ENCODE data around the gene AK4. TPM values are rescaled to one million over a fixed set of nuclear protein-coding genes. Genes with fewer than 3 reads are reported as not detected.

AK4 gene
- total and polyA plus RNA-seq, 2 of the 4 experiments (the other 2 are of a cell fraction) = 12.4 to 30.3 TPM

DNA sequence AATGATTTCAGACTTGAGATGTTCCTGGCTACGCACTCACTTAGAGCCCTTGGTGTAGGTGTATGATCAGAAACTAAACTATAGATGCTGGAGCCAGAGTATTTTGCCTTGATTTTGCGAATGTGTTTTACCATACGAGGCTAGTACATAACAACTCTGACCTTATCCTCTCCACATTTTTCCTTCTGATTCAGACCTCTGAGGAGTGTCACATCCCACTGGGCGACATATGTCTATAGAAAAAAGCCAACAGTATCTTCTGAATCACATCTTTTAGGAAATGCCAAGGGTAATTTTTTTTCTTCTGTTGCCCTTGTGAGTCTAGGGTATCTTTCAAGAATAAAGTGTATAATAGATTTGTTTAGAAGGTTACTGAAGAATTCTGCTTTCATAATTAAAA is 49.6 kb downstream of the AK4 start:
- Histone ChIP-seq H4K20me1 (ENCODE audit: insufficient read depth, low read length) (no peaks in the 10 kb centered on the region), H3K9ac (ENCODE audit: low read depth, low read length) (no peak overlapping the region), H3K23ac (ENCODE audit: low read depth, low read length) (no peak overlapping the region), H4K91ac (ENCODE audit: insufficient read depth, low read depth, low read length) (no peak overlapping the region), H2AFZ (replicated peaks; ENCODE audit: low read length, poor library complexity) (no peak overlapping the region), H3K4ac (ENCODE audit: low read depth, low read length) (no peak overlapping the region), H4K5ac (ENCODE audit: low read depth, low read length) (no peak overlapping the region), H3K27ac (ENCODE audit: insufficient read depth, low read length) (no peak overlapping the region), H3K79me1 (ENCODE audit: low read depth in 1 of 2, low read length in 2 of 2) (peaks cover 0 to 8% of the 10 kb centered on the region in 2 experiments; a peak in 2 of 4 replicates), H2AK9ac (replicated peaks; ENCODE audit: low read depth, low read length, poor library complexity) (no peak overlapping the region), H3K18ac (ENCODE audit: low read depth, low read length) (no peak overlapping the region), H2AK5ac (ENCODE audit: low read depth, low read length) (no peak overlapping the region), H2BK120ac (ENCODE audit: low read depth, low read length) (no peak overlapping the region), H4K8ac (ENCODE audit: low read depth in 2 of 2, low read length in 2 of 2) (no peak overlapping the region), H2BK5ac (ENCODE audit: low read depth, low read length, poor library complexity, severe bottlenecking) (no peak overlapping the region), H2BK20ac (ENCODE audit: low read depth, low read length) (no peak overlapping the region), H3K14ac (replicated peaks; ENCODE audit: low read depth, low read length) (no peak overlapping the region), H3K4me3 (ENCODE audit: insufficient read depth, low read depth, low read length) (no peak overlapping the region), H3K9me3 (ENCODE audit: control insufficient read depth, insufficient read depth, low read length) (no peaks in the 10 kb centered on the region), H3K9me1 (ENCODE audit: insufficient read depth, low read length) (no peaks in the 10 kb centered on the region), H3K27me3 (ENCODE audit: control insufficient read depth, insufficient read depth, low read length) (no peaks in the 10 kb centered on the region), H3K36me3 (ENCODE audit: control insufficient read depth, insufficient read depth, low read length) (no peaks in the 10 kb centered on the region), H2BK15ac (ENCODE audit: low read depth, low read length) (no peak overlapping the region), H3K56ac (ENCODE audit: extremely low read depth, insufficient read depth, low read length) (no peak overlapping the region), H3K4me2 (ENCODE audit: low read depth, low read length) (no peak overlapping the region), H3K4me1 (ENCODE audit: control insufficient read depth, insufficient read depth, low read length) (peaks cover 12% of the 10 kb centered on the region; the same call in 1 of the 2 replicates)
- in situ Hi-C loops (cut with MboI; ENCODE audit: low sequenced_read_pairs) = no loop called here
- CTCF ChIA-PET = no interaction called here
- intact Hi-C loops (cut with micrococcal nuclease) = loop anchor here (5.0 kb wide), 1 partner anchor 50 kb away; the partner anchor contains the start of gene AK4
- DNase-seq = no peak
- POLR2A ChIA-PET (ENCODE audit: unreplicated experiment) = no interaction called here
- ATAC-seq (ENCODE audit: low read depth) = peak; percentile 9; the same call in 1 of the 2 replicates
- TF ChIP-seq, protein P1, sequence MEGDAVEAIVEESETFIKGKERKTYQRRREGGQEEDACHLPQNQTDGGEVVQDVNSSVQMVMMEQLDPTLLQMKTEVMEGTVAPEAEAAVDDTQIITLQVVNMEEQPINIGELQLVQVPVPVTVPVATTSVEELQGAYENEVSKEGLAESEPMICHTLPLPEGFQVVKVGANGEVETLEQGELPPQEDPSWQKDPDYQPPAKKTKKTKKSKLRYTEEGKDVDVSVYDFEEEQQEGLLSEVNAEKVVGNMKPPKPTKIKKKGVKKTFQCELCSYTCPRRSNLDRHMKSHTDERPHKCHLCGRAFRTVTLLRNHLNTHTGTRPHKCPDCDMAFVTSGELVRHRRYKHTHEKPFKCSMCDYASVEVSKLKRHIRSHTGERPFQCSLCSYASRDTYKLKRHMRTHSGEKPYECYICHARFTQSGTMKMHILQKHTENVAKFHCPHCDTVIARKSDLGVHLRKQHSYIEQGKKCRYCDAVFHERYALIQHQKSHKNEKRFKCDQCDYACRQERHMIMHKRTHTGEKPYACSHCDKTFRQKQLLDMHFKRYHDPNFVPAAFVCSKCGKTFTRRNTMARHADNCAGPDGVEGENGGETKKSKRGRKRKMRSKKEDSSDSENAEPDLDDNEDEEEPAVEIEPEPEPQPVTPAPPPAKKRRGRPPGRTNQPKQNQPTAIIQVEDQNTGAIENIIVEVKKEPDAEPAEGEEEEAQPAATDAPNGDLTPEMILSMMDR (conservative IDR thresholded peaks at IDR 0.05; ENCODE audit: low read depth, low read length) = no peak
- TF ChIP-seq RFX5 (IDR thresholded peaks at IDR 0.05; ENCODE audit: low read depth, low read length) = no peak
- no peak for TF ChIP-seq MAFK (IDR thresholded peaks at IDR 0.05; ENCODE audit: low read depth, low read length)
- no peak for TF ChIP-seq MAZ (IDR thresholded peaks at IDR 0.05; ENCODE audit: borderline replicate concordance, low read depth, low read length)
- TF ChIP-seq POLR2A (IDR thresholded peaks at IDR 0.05; ENCODE audit: low read depth, low read length) = no peak
- TF ChIP-seq, protein P2, sequence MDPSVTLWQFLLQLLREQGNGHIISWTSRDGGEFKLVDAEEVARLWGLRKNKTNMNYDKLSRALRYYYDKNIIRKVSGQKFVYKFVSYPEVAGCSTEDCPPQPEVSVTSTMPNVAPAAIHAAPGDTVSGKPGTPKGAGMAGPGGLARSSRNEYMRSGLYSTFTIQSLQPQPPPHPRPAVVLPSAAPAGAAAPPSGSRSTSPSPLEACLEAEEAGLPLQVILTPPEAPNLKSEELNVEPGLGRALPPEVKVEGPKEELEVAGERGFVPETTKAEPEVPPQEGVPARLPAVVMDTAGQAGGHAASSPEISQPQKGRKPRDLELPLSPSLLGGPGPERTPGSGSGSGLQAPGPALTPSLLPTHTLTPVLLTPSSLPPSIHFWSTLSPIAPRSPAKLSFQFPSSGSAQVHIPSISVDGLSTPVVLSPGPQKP (IDR thresholded peaks at IDR 0.05; ENCODE audit: borderline replicate concordance, low read depth, low read length) = no peak
- TF ChIP-seq RAD21 (IDR thresholded peaks at IDR 0.05; ENCODE audit: low read length) = no peak
- TF ChIP-seq BHLHE40 (IDR thresholded peaks at IDR 0.05; ENCODE audit: low read depth, low read length) = no peak
- no peak for TF ChIP-seq NFE2L2 (IDR thresholded peaks at IDR 0.05; ENCODE audit: low read depth, low read length)
- TF ChIP-seq, protein P3, sequence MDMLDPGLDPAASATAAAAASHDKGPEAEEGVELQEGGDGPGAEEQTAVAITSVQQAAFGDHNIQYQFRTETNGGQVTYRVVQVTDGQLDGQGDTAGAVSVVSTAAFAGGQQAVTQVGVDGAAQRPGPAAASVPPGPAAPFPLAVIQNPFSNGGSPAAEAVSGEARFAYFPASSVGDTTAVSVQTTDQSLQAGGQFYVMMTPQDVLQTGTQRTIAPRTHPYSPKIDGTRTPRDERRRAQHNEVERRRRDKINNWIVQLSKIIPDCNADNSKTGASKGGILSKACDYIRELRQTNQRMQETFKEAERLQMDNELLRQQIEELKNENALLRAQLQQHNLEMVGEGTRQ (IDR thresholded peaks at IDR 0.05; ENCODE audit: low read depth, low read length) = no peak
- TF ChIP-seq FOS (IDR thresholded peaks at IDR 0.05; ENCODE audit: low read depth, low read length) = no peak
- TF ChIP-seq CHD1 (IDR thresholded peaks at IDR 0.05; ENCODE audit: low read depth, low read length) = no peak
- TF ChIP-seq CEBPB (IDR thresholded peaks at IDR 0.05; ENCODE audit: low read depth, low read length) = no peak
- no TSS peak for BruUV-seq (replicated peaks)
- dilution Hi-C loops (cut with HindIII; ENCODE audit: low sequenced_read_pairs, unreplicated experiment) = no loop called here
- WGBS, 2 experiments (ENCODE audit: extremely low coverage in 2 of 2, insufficient read length in 1 of 2) = no CpG with 5 or more reads among the region's 4 CpGs

Measured in IMR-90 (cell line).